SHP77 treated with DMSO at 0.1 percent for 48 hours (cell line): ENCODE results near the gene TMEM14A.
"Not testable (repeated sequence)": the region's sequence is repeated elsewhere in the genome, so short reads cannot be mapped to it uniquely, and the experiment has no call there.

Experiments used
- DNase-seq: peaks from one replicate; lab custom pipeline; 2025; lab: John Stamatoyannopoulos, UW

Gene TMEM14A

GRCh38 chr6:52657870-52658269 lies 13.0 kb upstream of the TMEM14A start:
- DNase-seq: no peak

DNA sequence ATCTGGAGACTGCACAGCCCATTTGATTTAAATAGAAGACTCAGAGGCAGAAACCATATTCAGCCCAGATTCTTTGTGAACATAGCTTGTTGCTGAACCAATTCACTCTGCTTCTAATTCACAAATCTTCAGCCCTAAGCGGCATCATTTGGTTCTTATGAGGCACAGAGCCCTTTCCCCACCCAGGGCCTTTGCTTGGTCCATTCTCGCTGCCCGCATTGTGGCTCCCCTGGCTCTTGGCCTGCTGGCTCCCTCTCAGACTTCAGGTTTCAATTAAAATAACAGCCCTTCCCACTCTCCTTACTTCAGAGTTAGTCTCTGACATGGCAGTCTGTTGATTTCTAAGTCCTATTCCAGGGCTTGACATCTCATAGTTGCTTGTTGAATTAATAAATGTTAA lies 9.4 kb upstream of the TMEM14A start:
- no peak for DNase-seq

DNA sequence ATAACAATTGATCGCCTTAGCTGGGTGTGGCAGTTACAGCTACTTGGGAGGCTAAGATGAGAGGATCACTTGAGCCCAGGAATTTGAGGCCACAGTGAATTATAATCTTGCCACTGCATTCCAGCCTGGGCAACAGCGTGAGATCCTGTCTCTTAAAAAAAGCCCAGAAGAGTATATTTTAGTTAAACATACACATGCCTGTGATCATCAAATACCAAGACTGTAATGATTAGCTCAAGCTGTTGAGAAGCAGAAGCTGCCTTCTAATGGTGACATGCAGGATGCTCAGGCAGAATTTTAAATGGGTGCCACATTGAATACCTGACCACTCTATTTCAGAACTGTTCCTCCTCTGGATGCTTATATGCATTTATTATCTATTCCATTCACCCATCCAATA lies 8.9 kb upstream of the TMEM14A start:
- DNase-seq: no peak

DNA sequence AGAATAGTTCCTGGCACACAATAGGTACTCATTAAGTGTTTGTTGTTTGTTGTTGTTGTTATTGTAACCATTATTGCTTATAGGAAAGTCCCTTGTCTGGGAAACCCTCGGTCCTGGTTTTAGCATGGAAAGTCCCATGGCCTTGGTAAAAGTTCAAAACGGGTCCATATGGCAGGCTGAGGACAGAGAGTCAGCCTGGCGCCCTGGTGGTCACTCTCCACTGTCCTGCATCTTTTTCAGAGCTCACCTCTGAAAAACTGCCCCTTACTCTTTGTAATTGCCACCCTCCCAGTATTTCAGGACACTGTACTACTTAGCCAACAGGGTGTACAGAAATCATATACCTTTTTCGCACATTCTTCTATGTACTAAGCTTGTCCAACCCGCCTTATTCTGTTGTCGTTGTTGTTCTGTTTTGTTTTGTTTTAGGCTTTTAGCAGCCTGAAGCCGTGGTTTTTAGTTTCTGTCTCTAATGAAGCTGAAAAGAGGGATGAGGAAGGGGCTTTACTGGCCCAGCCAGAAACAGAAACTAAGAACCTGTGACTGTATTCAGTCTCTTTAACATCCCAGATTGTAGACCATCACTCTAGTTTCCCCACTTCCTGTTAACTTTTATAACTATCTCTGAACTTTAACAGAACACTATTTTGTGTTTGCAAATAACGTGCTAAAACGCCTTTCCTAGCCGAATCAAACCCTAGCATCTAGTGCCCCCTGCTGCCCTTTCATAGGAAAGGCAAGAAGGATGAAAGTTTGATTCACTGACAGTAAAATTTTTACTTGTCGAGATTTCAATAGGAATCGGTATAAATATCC lies 7.6 kb upstream of the TMEM14A start:
- DNase-seq: peak; percentile 29

GRCh38 chr6:52663936-52664185 lies 7.1 kb upstream of the TMEM14A start:
- no peak for DNase-seq

DNA sequence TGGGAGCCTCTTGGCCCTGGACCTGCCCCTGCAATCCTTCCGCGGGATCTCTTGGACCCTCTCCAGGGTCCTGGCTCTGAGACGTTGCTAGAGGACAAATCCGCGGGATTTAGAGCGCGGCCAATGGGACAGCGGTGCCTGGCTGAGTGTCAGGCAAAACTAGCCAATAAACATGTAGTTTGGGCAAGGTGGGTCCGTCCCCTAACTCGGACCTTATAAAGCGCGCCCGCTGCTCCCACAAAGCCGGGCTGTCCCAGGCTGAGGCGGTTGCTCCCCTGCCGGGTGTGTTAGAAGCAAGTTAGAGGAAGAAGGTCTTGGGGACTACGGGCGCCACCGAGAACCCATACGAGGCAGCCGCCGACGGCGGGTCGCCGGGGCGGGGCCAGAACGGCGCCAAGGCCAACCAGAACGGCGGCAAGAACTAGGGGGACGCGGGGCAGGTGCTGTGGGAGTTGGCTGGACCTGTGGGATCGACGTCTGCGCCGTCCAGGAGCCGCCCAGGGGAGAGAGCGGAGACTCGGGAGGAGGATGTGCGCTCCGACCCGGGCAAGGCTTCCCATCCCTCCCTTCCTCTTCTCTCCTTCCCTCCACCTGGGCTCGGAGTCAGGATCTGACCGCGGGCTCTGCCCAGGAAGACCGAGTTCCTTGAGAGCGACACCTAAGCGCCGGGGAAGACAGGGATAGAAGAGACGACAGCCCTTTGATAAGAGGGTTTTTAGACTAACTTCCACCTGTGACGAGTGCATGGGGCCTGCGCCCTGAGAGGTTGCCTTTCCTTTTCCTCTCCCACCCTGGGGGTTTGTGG lies 6.5 kb upstream of the TMEM14A start:
- peak; percentile 97 for DNase-seq

DNA sequence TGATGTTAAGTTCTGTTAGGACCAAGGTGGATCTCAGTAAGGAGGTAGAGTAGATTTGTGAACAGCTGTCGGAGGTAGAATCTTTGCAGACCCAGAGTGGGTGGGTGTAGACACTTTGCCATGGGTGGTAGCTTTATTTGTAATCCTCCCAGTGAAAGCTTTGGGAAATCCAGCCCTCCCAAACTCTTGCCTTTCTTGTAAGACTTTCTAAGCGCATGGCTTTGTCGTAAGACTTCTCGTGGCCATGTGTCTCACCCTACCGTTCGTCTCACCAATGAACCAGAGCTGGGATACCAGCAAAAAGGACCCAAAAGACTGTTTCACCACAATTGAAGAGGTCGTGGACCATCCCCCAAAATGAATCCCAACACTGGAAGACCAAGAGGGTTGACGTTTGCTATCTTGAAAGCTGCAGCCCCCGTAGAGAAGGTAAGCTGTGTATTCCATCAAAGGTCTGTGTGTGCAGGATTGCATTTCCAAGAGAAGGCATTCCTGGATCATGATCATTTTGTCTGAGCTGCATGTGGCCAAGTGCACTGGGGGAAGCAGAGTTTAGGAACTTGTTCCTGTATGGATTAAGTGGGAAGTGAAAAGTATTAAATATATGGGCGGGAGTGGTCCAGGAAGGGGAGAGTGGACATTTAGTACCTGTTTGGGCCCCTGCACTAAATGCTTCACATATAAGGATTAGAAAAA lies 5.8 kb upstream of the TMEM14A start:
- DNase-seq: no peak

GRCh38 chr6:52666071-52666470 lies 4.8 kb upstream of the TMEM14A start:
- no peak for DNase-seq

DNA sequence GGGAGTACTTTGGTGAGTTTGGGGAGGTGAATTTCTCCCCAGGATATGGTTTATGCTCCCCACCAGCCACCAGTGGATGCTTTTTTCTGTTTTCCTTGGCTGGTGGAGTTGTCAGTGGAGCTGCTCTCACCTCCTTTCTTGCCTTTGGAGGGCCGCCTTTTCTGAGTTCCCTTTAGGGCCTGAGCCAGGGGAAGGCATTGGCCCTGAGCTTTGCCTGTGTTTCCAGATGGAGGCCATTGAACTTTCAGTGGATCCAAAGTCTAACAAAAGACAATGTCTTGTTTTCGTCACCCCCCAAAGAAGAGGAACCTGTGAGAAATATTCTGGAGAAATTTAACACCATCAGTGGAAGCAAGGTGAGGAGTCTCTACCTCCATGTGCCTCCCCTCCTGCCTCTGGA lies 4.4 kb upstream of the TMEM14A start:
- no peak for DNase-seq

DNA sequence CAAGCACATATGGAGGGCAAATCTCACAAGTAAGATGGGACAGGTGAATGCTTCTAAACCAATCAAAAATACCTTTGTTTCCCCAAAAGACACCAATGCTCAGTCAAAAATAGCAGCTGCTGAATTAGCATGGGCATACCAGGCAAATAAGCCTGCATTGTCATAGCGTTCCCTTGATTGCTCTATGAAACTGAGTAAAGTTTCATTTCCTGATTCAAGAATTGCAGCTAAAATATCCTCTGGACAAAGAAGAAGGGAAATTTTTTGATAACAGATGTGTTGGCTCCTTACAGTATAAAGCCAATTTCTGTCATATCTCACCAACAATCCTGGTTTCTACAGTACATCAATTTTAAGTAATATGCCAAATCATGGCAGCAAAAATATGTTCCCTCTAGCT lies 3.3 kb upstream of the TMEM14A start:
- no peak for DNase-seq

- no peak for DNase-seq
Observed at GRCh38 chr6:52671676-52672075, 763 bp downstream of the TMEM14A start.

GRCh38 chr6:52672412-52673025 lies 1.6 kb downstream of the TMEM14A start:
- no peak for DNase-seq

DNA sequence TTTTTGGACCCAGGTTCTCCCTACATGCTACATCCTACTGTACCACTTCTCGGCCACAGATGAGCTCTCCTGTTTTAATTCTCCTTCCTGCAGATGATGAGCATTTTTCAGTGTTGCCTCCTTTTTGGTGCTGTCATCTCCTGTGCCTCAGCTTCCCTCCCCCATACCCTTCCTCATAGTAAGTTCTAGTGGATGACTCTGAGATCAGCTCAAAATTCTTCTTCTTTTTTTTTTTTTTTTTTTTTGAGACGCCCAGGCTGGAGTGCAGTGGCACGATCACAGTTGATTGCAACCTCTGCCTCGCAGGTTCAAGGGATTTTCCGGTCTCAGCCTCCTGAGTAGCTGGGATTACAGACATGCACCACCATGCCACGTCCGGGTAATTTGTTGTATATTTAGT lies 3.8 kb downstream of the TMEM14A start:
- no peak for DNase-seq

DNA sequence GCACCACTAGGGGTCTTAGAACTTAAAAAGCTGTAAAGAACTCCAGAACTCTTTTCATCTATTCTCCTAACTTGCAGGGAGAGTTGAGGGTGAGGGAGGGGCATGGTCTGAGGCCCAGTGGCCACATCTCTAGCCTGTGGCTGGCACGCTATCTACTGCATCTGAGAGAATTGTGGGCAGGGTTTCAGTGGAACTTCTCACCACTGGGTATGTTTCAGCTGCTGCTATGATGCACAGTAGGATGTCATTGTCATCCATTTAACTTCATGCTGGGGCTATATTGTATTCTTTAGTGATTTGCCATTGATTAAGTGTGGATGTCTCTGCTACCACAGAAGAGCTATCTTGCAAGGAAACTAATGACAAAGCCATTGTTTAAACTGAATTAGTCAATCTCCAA lies 4.5 kb downstream of the TMEM14A start:
- no peak for DNase-seq

DNA sequence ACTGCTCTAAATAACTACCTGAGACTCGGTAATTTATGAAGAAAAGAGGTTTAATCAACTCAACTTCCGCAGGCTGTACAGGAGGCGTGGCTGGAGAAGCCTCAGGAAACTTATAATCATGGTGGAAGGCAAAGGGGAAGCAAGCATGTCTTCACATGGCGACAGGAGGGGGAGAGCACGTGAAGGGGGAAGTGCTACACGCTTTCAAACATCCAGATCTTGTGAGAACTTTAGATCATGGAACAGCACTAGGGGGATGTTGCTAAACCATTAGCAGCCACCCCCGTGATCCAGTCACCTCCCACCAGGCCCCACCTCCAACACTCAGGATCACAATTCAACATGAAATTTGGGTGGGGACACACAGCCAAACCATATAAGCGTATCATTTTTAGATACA lies 5.7 kb downstream of the TMEM14A start:
- DNase-seq: not testable (repeated sequence)

GRCh38 chr6:52681416-52681815 lies 10.5 kb downstream of the TMEM14A start:
- no peak for DNase-seq

GRCh38 chr6:52686878-52687699 lies 16.2 kb downstream of the TMEM14A start:
- no peak for DNase-seq

GRCh38 chr6:52689857-52690256 lies 18.9 kb downstream of the TMEM14A start:
- no peak for DNase-seq

DNA sequence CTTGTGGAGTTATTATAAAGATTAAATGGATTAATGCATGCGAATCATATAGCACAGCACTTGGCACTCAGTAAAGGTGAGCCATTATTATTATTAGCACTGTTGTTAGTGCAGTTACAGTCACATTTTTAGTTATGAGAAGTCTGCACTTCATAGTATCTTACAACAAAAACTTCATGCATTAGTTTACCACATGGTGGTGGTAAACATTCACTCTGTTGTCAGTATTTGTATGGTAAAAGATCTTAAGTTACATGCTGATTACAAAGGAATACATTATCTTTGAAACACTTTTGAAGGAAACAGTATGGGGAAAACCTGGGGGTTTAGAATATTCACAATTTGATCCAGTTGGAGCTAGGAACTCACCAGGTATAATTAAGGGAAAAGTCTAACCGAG lies 20.8 kb downstream of the TMEM14A start:
- no peak for DNase-seq

DNA sequence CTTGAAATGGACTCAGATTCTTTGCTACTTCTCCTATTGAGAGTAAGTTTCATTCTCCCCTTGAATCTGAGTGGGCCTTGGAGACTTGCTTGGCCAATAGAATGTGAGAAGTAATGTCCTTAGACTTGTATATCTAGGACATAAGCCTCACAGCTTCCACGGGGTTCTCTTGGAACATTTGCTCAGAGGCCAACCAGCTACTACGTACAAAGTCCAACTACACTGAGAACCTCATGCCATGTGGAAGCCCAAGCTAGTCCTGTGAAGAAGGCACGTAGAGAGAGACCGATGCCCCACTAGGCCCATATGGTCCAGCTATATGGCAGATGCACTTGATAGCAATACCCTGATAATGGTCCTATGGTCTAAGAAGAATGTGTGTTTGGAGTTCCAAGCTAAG lies 22.9 kb downstream of the TMEM14A start:
- DNase-seq: no peak

GRCh38 chr6:52694404-52694803 lies 23.5 kb downstream of the TMEM14A start:
- no peak for DNase-seq

DNA sequence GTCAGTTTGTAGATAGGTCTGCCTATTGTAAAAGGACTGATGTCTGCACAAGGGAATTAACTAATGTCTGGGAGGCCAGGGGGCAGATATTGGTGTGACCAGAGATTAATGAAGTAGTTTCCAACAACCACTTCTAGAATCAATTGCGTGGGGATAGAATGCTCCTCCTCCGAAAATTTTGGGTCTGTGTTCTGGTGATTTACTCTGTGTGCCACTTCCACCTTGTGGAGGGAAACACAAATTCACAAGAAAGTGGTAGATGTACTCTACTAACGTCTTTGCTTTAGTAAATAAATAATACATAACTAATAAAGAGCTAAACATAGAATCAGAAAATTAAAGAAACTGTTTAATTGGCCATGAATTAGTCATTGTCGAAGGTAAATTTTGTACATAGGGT lies 25.5 kb downstream of the TMEM14A start:
- no peak for DNase-seq
